ENCODE data around the gene EFL1. TPM values are rescaled to one million over a fixed set of nuclear protein-coding genes. Genes with fewer than 3 reads are reported as not detected.
A peak's percentile ranks its signal among the peaks of the same experiment; 100 is the strongest.

Gene EFL1
- total RNA-seq, 1 experiment from 2014 or later, result 26.5 TPM

DNA sequence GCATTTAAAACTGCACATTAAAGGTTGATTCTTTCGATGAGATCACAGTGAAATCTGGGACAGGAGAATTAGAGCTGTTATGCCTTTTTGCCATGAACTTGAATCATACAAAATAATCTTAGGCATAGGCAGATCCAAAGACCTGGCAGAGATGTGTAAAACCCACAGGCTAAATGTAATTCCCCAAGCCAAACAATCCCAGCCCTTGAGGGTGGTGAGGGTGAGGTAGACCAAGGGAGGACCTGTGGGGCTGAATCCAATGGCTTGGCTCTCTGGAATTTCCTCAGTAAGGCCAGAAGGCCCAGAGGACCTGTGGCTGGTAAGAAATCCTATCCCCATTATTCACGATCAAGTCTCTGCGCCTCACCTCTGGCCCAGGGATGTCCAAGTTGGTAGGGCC is 136.2 kb downstream of the EFL1 start:
- no peak for DNase-seq (ENCODE audit: low spot score)

DNA sequence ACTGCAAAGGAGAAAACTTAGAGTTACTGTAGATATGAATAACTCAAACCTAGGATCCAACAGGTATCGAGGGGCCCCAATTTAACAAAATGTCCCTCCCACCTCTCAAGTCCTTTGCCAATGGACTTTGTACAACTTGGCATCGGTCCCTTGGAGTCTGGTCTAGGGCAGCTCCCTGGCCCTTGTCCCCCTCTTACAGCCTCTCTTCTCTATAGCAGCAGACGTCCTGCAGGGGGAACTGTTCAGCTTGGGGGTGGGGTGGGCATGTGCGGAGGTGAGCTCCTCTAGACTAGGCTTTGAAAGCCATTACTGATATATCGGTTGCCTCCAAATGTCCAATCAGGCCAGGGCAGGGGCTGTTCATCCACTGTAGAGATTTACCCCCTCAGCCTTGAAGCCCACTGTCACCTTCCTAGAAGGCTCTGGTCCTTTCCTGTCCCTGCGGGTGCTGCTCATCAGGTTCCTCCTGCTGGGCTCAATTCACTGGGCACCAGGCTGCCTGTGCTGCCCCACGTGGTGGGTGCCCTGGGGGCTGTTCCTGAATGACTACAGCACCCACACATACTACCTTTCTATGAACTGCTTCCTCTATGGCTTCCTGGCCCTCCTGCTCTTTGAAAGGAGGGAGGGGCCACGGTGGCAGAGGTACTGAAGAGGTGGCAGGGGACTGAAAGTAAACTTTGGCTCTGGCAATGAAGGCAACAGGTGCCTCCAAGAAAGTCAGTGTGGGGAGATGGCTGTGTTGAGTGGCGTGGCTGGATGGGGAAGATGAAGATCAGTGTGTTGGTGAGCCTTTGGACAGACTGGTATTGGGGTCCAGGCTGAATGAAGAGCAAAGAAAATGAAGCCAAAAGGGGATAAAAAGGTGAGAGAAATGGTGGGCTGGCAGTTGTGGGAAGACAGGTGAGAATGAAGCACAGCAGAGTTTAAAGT is 137.9 kb downstream of the EFL1 start:
- DNase-seq (ENCODE audit: low spot score), result no peak

GRCh38 chr15:82122746-82123400 is 139.7 kb downstream of the EFL1 start:
- peak; percentile 96 for DNase-seq (ENCODE audit: low spot score)

DNA sequence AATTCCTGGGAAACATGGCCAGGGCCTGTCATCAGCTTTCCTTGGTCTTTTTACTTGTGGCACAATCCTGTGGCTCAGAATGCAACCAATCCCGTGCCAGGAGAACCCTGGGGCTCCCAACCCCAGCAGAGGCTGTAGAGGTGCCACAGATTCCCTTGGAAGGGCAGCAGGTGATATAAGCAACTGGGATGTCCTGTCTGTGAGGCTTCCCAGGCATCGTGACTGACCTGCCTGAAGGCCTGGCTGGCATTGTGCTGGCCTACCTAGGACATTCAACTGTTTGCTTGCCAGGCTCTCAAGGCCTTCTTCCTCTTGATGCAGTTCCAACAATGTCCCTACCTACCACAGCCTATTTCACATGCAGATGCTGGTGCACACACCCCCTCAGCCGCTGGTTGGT is 144.5 kb downstream of the EFL1 start:
- no peak for DNase-seq (ENCODE audit: low spot score)

- no peak for DNase-seq (ENCODE audit: low spot score)
These were observed 145.2 kb downstream of the EFL1 start for GRCh38 chr15:82117296-82117695.

DNA sequence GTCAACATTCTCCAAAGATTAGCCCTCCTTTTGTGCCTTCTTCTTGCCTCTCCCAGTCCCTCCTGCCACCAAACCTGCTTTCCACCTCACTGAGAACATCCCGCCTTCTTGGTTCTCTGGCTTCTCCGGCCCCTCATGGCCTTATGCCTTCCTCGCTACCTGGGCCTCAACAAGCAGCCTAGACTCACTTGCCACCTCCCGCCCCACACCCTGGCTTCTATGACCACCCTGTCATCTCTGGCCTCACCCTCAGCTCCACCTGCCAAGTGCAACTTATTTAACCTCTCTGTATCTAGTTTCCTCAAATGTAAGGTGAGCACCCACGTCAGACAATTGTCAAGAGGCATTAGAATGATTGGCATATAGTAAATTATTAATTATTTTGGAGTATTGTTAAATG is 147.9 kb downstream of the EFL1 start:
- DNase-seq (ENCODE audit: low spot score), result no peak

DNA sequence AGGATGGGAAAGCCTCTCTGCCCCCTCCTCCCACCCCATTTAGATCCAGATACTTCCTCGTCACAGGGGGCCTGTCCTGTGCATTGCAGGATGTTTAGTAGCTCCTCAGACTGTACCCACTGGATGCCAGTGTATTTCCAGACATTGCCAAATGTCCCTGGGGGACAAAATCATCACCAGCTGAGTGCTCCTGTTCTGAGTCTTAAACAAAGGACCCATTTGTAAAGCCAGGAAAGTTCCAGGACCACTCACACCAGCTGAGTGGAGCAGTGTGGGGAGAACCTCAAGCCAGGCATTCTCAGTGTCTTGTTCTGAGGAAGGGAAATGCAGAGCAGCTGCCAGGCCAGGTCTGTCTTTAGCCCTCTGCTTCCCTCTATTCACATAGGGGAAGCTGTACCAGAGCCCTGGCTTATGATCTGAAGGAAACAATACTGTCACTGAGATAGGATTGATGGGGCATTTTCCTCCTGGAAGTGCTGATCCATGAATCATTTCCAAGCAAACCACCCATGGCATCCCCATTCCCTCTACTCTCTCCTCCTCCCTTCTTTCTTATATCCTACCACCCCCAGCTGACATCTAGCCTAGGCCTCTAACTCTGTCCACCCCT is 149.3 kb downstream of the EFL1 start:
- DNase-seq (ENCODE audit: low spot score), result no peak

- DNase-seq (ENCODE audit: low spot score), result no peak
These were observed 150.6 kb downstream of the EFL1 start for GRCh38 chr15:82111918-82112317.

- no peak for DNase-seq (ENCODE audit: low spot score)
These were observed 152.4 kb downstream of the EFL1 start for GRCh38 chr15:82110144-82110543.

- peak; percentile 39 for DNase-seq (ENCODE audit: low spot score)
These were observed 153.9 kb downstream of the EFL1 start for GRCh38 chr15:82108489-82109078.

DNA sequence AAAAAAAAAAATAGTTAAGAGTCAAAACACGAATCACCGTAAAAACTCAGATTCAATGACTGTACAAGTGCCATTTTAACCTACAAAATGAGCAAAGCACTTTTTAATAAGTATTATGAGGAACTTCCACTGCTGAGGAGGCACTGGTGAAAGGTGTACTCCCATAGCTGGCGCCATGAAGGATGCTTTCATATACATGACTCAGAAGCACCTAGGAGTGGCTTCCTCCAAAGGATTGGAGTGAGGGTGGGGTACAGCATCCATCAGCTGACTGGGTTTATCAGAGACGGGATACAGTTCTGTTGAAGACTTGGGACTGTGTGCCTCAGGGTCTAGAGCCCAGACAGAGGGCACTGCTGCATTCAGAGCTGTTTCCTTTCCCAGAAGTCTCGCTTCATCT is 155.9 kb downstream of the EFL1 start:
- peak; percentile 52 for DNase-seq (ENCODE audit: low spot score)

DNA sequence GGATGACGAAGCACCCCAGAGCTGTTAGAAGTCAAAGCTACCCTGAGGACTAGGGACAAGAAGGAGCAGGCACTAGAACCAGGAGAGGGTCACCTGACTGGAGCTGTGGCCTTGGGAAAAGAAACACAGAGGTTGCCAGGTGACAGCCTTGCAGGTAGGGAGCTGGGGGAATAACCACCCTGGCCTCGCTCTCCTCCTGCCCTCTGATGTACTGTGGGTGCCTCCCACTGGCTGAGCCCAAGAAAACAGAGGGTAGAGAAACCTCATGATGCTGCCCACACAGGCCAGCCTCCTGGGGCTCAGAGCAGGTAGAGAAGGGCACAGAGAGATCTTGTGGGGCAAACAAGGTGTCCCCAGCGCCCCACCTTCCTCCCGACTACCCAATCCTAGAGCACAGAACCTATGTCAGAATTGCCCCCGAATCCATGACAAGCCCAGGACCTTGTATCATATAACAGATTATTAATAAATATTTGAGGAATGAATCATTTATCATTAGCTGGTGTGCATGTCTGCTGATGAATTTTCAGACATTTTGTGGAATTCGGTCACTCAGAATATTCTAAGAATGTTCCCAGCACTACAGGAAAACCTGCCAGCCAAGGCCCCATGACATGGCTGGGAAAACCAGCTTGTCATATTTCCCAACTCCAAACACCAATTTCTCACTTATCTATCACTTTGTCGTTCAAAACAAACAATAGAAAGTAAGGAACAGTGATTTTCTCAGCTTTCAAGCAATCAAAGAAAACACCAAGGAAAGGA is 156.9 kb downstream of the EFL1 start:
- peak; percentile 43 for DNase-seq (ENCODE audit: low spot score)

DNA sequence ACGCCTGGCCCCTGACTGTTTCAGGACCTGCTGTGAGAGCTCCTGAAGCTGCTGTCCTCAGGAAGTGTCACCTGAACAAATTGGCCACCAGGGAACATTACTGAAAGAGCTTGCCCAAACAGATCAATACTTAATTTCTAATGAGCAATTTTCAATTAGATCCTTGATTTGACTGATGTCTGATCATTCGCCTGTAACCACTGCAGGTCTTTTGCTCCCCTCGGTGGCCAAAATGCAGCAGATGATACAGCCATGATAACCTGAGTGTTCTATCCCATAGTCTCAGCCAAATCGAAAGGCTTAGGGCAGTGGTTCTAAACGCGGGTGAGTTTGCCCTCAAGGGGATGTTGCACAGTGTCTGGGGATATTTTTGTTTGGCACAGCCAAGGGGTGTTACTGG is 159.1 kb downstream of the EFL1 start:
- DNase-seq (ENCODE audit: low spot score), result no peak

DNA sequence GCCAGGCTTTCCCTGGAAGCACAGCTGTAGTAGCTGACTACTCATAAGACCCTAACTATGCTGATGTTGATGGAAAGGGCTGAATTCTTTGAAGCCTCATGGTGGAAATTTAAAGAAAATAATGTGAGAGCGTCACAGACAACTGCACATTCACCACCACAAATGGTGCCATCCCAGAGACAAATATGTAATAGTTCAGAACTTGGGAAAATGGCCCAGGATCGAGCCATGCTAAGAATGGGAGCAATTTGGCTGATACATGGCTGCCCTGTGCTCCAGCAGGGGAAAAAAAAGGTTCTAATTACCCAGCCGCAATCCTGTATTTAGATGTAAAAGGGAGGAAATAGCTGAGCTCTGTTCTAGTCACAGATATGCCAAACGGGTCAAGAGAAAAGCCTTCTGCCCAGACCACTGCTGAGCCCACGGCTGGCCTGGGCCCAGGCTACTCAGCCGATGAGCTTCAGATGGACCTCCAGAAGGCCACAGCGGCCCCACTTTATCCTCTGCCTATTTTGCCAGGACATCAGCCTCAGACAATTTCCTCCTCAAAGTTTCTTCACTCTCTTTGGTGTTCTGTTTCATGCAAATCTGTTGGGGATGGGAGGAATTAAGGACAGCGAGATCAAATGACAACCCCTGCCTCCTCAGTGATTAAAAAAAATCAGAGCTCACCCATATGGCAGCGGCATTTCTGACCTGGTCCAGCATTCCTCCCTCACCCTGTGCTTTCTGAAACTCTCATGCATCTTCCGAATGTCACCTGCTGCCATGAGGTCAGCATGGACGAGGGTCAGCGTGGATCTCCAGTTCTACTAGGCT is 162.2 kb downstream of the EFL1 start:
- DNase-seq (ENCODE audit: low spot score), result no peak

DNA sequence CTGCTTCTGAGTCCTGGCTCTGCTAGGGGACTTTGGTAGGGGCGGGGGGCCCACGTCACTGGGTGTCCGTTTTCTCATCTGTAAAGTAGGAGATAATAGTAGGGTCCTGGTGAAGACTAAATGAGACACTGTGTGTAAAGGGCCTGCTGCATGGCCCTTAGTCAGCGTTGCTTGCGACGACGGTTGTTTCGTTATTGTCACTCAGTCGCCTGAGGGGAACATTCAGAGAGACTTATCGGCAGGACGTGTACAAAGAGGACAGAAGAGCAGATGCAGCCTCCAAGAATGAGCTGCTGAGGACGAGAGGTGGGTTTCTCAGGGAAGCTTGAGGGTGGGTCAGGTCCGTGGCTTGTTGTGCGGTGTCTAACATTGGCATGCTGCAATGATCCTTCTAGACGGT is 163.9 kb downstream of the EFL1 start:
- no peak for DNase-seq (ENCODE audit: low spot score)

DNA sequence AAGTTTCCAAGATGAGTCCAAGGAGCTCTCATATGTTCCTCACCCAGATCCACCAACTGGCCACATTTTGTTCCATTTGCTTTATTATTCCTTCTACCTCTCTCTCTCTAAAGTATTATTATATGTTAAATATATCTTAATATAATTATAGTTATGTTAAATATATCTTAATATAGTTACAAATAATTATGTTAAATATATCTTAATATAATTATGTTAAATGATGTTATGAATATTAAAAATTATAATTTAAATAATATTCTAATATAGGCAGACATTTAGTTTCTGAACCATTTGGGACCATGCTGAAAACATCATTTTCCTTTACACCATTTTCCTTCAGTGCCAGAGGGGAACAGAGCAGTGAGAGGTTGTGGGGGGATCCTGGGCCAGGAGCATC is 166.7 kb downstream of the EFL1 start:
- no peak for DNase-seq (ENCODE audit: low spot score)

- DNase-seq (ENCODE audit: low spot score), result peak; percentile 92
These were observed 168.7 kb downstream of the EFL1 start for GRCh38 chr15:82093774-82094211.

DNA sequence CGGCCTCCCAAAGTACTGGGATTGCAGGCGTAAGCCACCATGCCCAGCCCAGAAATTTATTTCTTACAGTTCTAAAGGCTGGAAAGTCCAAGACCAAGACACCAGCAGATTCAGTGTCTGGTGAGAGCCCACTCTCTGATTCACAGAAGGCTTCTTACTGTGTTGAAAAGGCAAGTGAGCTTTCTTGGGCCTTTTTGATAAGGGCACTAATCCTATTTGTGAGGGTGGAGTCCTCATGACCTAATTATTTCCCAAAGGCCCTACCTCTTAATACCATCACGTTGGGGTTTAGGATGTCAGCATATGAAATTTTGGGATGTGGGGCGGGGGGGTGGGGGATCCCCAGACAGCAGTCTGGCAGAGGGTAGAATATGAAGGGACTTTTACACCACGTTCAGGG is 169.2 kb downstream of the EFL1 start:
- no peak for DNase-seq (ENCODE audit: low spot score)

GRCh38 chr15:82091636-82092140 is 170.8 kb downstream of the EFL1 start:
- no peak for DNase-seq (ENCODE audit: low spot score)

DNA sequence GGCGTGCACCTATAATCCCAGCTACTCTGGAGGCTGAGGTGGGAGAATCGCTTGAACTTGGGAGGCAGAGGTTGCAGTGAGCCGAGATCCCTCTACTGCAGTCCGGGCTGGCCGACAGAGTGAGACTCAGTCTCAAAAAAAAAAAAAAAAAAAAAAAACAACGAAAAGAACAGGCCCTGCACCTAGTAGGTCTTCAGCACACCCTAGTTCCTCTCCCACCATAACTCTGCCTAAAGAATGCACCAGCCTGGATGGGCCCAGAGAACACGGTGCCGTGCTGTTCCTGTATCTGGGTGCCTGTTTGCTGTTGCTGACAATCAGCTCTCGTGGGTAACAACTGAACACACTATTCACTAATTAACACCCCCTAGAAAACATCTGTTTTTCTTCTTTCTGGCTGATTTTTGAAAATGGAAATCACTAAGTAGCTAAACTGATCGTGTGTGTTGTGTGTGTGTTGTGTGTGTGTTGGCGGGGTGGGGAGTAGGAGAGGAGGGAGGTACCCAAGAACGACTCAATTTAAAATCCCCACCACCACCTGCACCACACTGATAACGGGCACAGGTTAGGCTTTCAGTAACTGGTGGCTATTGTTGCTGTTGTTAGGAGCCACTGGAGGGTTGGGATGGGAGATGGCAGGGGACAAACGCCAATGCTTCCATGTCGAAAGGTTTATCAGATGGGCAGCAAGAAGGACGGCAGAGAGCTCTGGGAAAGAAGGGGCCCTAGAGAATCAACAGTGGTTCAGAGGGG is 176.1 kb downstream of the EFL1 start:
- DNase-seq (ENCODE audit: low spot score), result no peak

All from A172 (cell line).